Gastrocnemius medialis (tissue), 4 donors: ENCODE results near the gene FAM83F. TPM values are rescaled to one million over a fixed set of nuclear protein-coding genes. Genes with fewer than 3 reads are reported as not detected.

Experiments
- ATAC-seq, 2 donors: fragments of 150-250 bp; one replicate each; pipeline ENCODE4 v1.9.1; 2016
- DNase-seq, 2 donors: peaks; one replicate each; pipeline ENCODE4 v3.0.0-alpha.2; 2019
- H3K27ac ChIP-seq, 4 donors: fragments of 200-600 bp; sonication (generic); 1 replicate in 1 of 4; 2 replicates in 3 of 4; pipeline ENCODE4 v1.5.1; 2016 to 2018; ENCODE audit warnings: mild to moderate bottlenecking in 2 of 4, moderate library complexity in 1 of 4
- H3K27me3 ChIP-seq, 3 donors: fragments of 200-600 bp; sonication (generic) in 2 of 3; 1 replicate in 1 of 3; 2 replicates in 2 of 3; pipeline versions ENCODE4 v1.5.1 to v1.6.0; 2016 to 2019; ENCODE audit warnings: mild to moderate bottlenecking in 1 of 3, moderate library complexity in 1 of 3
- H3K36me3 ChIP-seq, 2 donors: fragments of 200-600 bp; sonication (generic) in 1 of 2; one replicate each; pipeline ENCODE4 v1.5.1; 2017 to 2018
- H3K4me1 ChIP-seq, 2 donors: fragments of 200-600 bp; sonication (generic) in 1 of 2; one replicate each; pipeline ENCODE4 v1.5.1; 2016 to 2017; ENCODE audit warnings: mild to moderate bottlenecking in 2 of 2
- H3K4me3 ChIP-seq, 4 donors: fragments of 200-600 bp; sonication (generic) in 3 of 4; 1 replicate in 1 of 4; 2 replicates in 3 of 4; pipeline ENCODE4 v1.5.1; 2016 to 2019; ENCODE audit warnings: mild to moderate bottlenecking in 2 of 4
- H3K9me3 ChIP-seq, 3 donors: fragments of 200-600 bp; sonication (generic) in 2 of 3; 1 replicate in 1 of 3; 2 replicates in 2 of 3; pipeline ENCODE4 v1.5.1; 2016 to 2019
- CTCF ChIP-seq, 5 experiments: fragments of 450-650 bp in 3 of 5; fragments of 200-600 bp in 2 of 5; sonication (generic) in 2 of 5; IDR thresholded peaks in 4 of 5; conservative IDR thresholded peaks in 1 of 5; 1 replicate in 4 of 5; 2 replicates in 1 of 5; pipeline ENCODE4 v1.5.1; 2016 to 2019; ENCODE audit warnings: antibody characterized with exemption in 5 of 5, mild to moderate bottlenecking in 3 of 5, moderate library complexity in 3 of 5
- POLR2A ChIP-seq, 2 donors: fragments of 450-650 bp; IDR thresholded peaks; one replicate each; pipeline ENCODE4 v1.6.1; 2017; ENCODE audit warnings: antibody characterized with exemption in 2 of 2, mild to moderate bottlenecking in 2 of 2, moderate library complexity in 2 of 2
- in situ Hi-C, 4 donors: fragments of 200-750 bp; cut with MboI; loops; one replicate each; pipeline versions ENCODE4 v1.15.0 to v1.8.0; 2017; ENCODE audit warnings: low sequenced_read_pairs in 4 of 4
- intact Hi-C: fragments of 100-400 bp; cut with DNase I; formaldehyde crosslinking; loops from one replicate; pipeline ENCODE4 v1.15.1; 2023; ENCODE audit warnings: low total_unique reads
- total RNA-seq, 4 donors: library from RNA; depleted of rRNA; stranded (reverse); fragments of >200 nt; gene quantifications; one replicate each; pipeline versions ENCODE4 v1.1.0 to v1.2.3, GENCODE V29; 2016

Gene FAM83F
- total RNA-seq = under 1 TPM in 3 of 4 donors, not detected in 1; 0.02 to 0.15 (median 0.07) TPM

GRCh38 chr22:39994566-39995392, at the start of gene FAM83F:
FAM83F (plus strand) TSS chr22:39994954; CDS start chr22:39995043, 89 bp downstream.
- ATAC-seq (no peak), DNase-seq (no peak)
- intact Hi-C loops = no loop called here
- H3K4me1 ChIP-seq = peaks cover 0 to 5% of the 10 kb centered on the region in 2 donors
- peak within 1 kb of the TSS in 2 of 4 donors; percentile 11 to 25 for H3K4me3 ChIP-seq
- H3K27me3 ChIP-seq = peaks cover 21 to 32% (median 31%) of the 10 kb centered on the region in 3 donors
- H3K36me3 ChIP-seq = no peaks in the 10 kb centered on the region
- in situ Hi-C loops = no loop called here
- H3K9me3 ChIP-seq = no peaks in the 10 kb centered on the region
- no peak for TF ChIP-seq POLR2A (IDR thresholded peaks at IDR 0.05)
- no peak for TF ChIP-seq CTCF (IDR thresholded peaks at IDR 0.05 in 4 of 5, conservative IDR thresholded peaks at IDR 0.05 in 1 of 5)
- no peak within 1 kb of the TSS for H3K27ac ChIP-seq

GRCh38 chr22:39946126-39946502, 48.6 kb upstream of the FAM83F start:
- Histone ChIP-seq H3K36me3 (no peaks in the 10 kb centered on the region), H3K4me3 (no peak overlapping the region), H3K27ac (no peak overlapping the region), H3K4me1 (no peaks in the 10 kb centered on the region), H3K27me3 (no peaks in the 10 kb centered on the region), H3K9me3 (no peaks in the 10 kb centered on the region)
- DNase-seq (no peak), ATAC-seq (no peak)
- intact Hi-C loops (no loop called here), in situ Hi-C loops (no loop called here)
- TF ChIP-seq POLR2A (IDR thresholded peaks at IDR 0.05) = no peak
- no peak for TF ChIP-seq CTCF (IDR thresholded peaks at IDR 0.05 in 4 of 5, conservative IDR thresholded peaks at IDR 0.05 in 1 of 5)

- intact Hi-C loops = no loop called here
- Histone ChIP-seq H3K27me3 (no peaks in the 10 kb centered on the region), H3K9me3 (no peaks in the 10 kb centered on the region), H3K4me1 (no peaks in the 10 kb centered on the region), H3K4me3 (no peak overlapping the region), H3K27ac (no peak overlapping the region), H3K36me3 (no peaks in the 10 kb centered on the region)
- in situ Hi-C loops = no loop called here
- DNase-seq (no peak), ATAC-seq (no peak)
- no peak for TF ChIP-seq POLR2A (IDR thresholded peaks at IDR 0.05)
- TF ChIP-seq CTCF (IDR thresholded peaks at IDR 0.05 in 4 of 5, conservative IDR thresholded peaks at IDR 0.05 in 1 of 5) = no peak
Measured at GRCh38 chr22:39946503-39947219, 48.1 kb upstream of the FAM83F start.

GRCh38 chr22:39947220-39948216, 47.2 kb upstream of the FAM83F start:
- Histone ChIP-seq H3K36me3 (no peaks in the 10 kb centered on the region), H3K4me1 (no peaks in the 10 kb centered on the region), H3K4me3 (no peak overlapping the region), H3K27me3 (no peaks in the 10 kb centered on the region), H3K9me3 (no peaks in the 10 kb centered on the region), H3K27ac (no peak overlapping the region)
- in situ Hi-C loops (no loop called here), intact Hi-C loops (no loop called here)
- ATAC-seq (no peak), DNase-seq (no peak)
- TF ChIP-seq POLR2A (IDR thresholded peaks at IDR 0.05) (no peak), CTCF (IDR thresholded peaks at IDR 0.05 in 4 of 5, conservative IDR thresholded peaks at IDR 0.05 in 1 of 5) (no peak)
